ENCODE data around the gene DMBX1. TPM values are rescaled to one million over a fixed set of nuclear protein-coding genes. Genes with fewer than 3 reads are reported as not detected.

DMBX1 gene
- total and polyA plus RNA-seq, 4 experiments from 2014 or later = not detected

DNA sequence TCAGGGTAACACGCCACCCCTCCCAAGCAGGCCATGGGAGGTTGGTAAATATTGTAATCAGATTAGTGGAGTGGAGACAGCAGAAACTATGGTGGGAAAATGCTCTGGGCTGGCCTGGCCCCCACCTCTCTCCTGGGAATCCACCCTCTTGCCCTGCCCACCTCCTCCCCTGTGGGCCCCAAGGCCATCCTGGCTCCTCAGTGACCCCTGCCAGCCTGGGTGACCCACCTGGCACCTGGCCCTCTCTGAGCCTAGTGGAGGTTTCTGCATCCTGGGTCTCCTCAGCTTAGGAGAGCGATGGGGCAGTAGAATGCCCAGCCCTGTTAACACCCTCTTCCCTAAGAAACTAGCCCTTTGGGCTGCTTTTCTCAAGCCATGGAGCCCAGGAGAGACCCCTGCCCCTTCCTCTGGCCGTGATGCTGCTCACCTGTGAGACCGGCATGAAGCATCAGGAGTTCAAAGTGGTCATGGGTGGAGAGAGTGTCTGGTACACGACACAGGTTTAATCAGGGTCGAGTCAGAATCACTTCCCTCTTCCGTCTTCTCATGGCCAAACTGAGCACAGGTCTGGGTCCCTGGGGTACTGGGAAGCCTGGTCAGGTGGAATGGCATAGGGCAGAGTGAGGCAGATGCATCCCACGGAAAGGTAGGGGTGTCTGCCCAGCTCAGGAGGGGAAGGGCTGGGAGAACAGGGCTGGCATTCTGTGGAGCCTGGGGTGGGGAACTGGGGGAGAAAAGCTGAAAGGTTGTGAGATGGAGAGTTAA, 10.7 kb upstream of the DMBX1 start:
- Mint-ChIP-seq H3K9me3 (no peaks in the 10 kb centered on the region), H3K36me3 (no peaks in the 10 kb centered on the region), H3K4me1 (peaks cover 0 to 5% (median 0%) of the 10 kb centered on the region in 4 donors), H3K4me3 (no peak overlapping the region), H3K27ac (no peak overlapping the region), H3K27me3 (peaks cover 11 to 39% of the 10 kb centered on the region in 2 donors)
- H3K9me3 ChIP-seq (ENCODE audit: control insufficient read depth in 1 of 2, low read length in 2 of 2) = no peaks in the 10 kb centered on the region
- POLR2A ChIA-PET (ENCODE audit: partially characterized antibody) = no interaction called here
- H3K27me3 ChIP-seq (ENCODE audit: insufficient read depth, low read length) = peaks cover 1% of the 10 kb centered on the region
- no peak overlapping the region for H3K4me3 ChIP-seq (ENCODE audit: low read length in 2 of 2)
- DNase-seq = no peak
- no peaks in the 10 kb centered on the region for H3K4me1 ChIP-seq (ENCODE audit: insufficient read depth, low read length)
- no peaks in the 10 kb centered on the region for H3K36me3 ChIP-seq (ENCODE audit: insufficient read depth, low read length)
- CTCF ChIA-PET (ENCODE audit: partially characterized antibody) = interaction anchor here (0.7 to 1.7 kb wide), 6 partner anchors 16 to 246 kb away, joined by 3 to 6 read pairs (median 4); no protein-coding TSS in a partner anchor
- intact Hi-C loops (cut with micrococcal nuclease) = no loop called here
- H3K27ac ChIP-seq (ENCODE audit: low read depth, low read length) = no peak overlapping the region

DNA sequence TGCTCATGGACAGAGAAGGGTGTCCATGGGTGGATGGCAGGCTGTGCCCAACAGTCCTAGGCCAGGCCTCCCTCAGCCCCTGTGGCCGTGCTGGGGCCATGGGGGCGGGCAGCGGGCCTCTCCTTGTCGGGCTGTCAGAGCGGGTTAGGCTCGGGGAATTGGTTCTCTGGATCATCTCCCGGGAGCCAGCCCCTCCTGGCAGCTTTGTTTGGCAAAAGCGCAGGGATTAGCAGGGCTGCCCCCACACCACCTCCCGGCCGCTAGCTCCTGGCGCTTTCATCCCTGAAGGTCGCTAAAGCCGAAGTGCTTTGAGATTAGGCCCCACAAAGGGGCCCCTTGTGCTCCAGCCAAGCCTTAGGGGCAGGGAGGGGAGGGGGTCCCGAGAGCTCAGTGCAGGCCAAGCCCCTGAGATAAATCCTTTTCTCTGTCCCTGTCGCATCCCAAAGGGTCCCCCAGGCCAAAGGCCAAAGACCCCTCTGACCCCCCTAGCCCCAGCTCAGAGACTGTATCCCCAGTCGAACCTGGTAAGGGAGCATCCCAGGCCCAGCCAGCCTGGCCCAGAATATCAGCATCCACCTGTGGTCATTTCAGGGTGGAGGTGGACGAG, 9.8 kb upstream of the DMBX1 start:
- no peak overlapping the region for H3K4me3 ChIP-seq (ENCODE audit: low read length in 2 of 2)
- no peak overlapping the region for H3K4me3 Mint-ChIP-seq
- no peaks in the 10 kb centered on the region for H3K9me3 ChIP-seq (ENCODE audit: control insufficient read depth in 1 of 2, low read length in 2 of 2)
- H3K27me3 Mint-ChIP-seq = peaks cover 19 to 42% of the 10 kb centered on the region in 2 donors
- POLR2A ChIA-PET (ENCODE audit: partially characterized antibody) = no interaction called here
- H3K4me1 Mint-ChIP-seq = peaks cover 0 to 5% (median 0%) of the 10 kb centered on the region in 4 donors
- intact Hi-C loops (cut with micrococcal nuclease) = no loop called here
- no peak overlapping the region for H3K27ac ChIP-seq (ENCODE audit: low read depth, low read length)
- H3K27ac Mint-ChIP-seq = no peak overlapping the region
- no peaks in the 10 kb centered on the region for H3K36me3 Mint-ChIP-seq
- no peaks in the 10 kb centered on the region for H3K9me3 Mint-ChIP-seq
- CTCF ChIA-PET (ENCODE audit: partially characterized antibody) = interaction anchor here (0.7 to 1.2 kb wide), 4 partner anchors 33 to 245 kb away, joined by 3 to 4 read pairs (median 4); no protein-coding TSS in a partner anchor
- DNase-seq = no peak
- peaks cover 5% of the 10 kb centered on the region for H3K27me3 ChIP-seq (ENCODE audit: insufficient read depth, low read length)
- no peaks in the 10 kb centered on the region for H3K4me1 ChIP-seq (ENCODE audit: insufficient read depth, low read length)
- no peaks in the 10 kb centered on the region for H3K36me3 ChIP-seq (ENCODE audit: insufficient read depth, low read length)

DNA sequence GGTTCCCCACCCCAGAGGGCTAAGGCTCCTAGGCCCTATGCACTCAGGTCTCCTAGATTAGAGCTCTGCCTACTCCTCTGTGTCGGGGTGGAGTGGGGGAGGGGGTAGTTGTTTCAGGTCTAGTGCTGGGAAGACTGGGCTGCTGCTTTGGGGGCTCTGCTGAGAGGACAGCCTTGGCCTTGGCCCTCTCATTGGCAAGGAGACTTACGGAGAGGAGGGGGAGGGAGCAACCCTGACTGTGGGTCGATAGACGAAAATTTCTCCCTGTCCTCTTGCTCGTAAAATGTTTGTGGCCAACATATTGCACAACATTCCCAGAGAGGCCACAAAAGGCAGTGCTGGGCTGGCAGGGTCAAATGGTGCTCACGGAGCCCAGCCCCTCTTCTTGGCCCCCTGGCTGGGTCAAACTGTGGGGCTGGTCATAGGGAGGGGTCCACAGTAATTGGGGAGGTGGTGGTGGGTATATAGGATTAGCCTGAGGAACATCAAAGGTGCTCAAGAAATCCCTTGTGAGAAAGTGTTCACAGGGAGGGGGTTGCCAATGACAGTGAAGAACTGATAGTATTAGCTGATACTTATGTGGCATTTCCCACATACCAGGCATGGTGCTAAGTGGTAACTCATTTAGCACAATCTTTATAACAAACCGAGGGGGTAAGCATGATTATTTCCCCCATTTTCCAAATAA, 8.5 kb upstream of the DMBX1 start:
- Histone ChIP-seq H3K4me3 (ENCODE audit: low read length in 2 of 2) (no peak overlapping the region), H3K36me3 (ENCODE audit: insufficient read depth, low read length) (no peaks in the 10 kb centered on the region), H3K4me1 (ENCODE audit: insufficient read depth, low read length) (no peaks in the 10 kb centered on the region), H3K27ac (ENCODE audit: low read depth, low read length) (no peak overlapping the region), H3K27me3 (ENCODE audit: insufficient read depth, low read length) (peaks cover 9% of the 10 kb centered on the region), H3K9me3 (ENCODE audit: control insufficient read depth in 1 of 2, low read length in 2 of 2) (no peaks in the 10 kb centered on the region)
- intact Hi-C loops (cut with micrococcal nuclease) = no loop called here
- H3K9me3 Mint-ChIP-seq = no peaks in the 10 kb centered on the region
- H3K4me1 Mint-ChIP-seq = peaks cover 0 to 5% (median 0%) of the 10 kb centered on the region in 4 donors
- DNase-seq = no peak
- H3K27me3 Mint-ChIP-seq = peaks cover 24 to 42% of the 10 kb centered on the region in 2 donors
- ChIA-PET CTCF (ENCODE audit: partially characterized antibody) (interaction anchor here (0.8 to 1.0 kb wide), 2 partner anchors 27 to 52 kb away, joined by 3 read pairs; no protein-coding TSS in a partner anchor), POLR2A (ENCODE audit: partially characterized antibody) (no interaction called here)
- H3K27ac Mint-ChIP-seq = no peak overlapping the region
- no peak overlapping the region for H3K4me3 Mint-ChIP-seq
- H3K36me3 Mint-ChIP-seq = no peaks in the 10 kb centered on the region

DNA sequence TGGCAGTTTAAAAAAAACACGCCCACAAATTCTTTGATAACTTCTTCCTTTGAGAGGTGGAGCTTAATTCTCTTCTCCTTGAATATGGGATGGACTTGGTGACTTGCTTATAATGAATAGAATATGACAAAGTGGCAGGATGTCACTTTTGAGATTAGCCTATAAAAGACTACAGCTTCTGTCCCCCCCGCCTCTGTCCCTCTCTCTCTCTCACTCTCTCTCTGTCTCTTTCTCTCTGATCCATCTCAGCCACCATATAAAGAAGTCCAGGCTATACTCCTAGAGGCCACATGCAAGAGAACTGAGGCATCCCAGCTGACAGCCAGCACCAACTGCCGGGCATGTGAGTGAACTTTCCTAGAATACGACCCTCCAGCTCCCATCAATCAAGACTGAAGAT, 7.7 kb upstream of the DMBX1 start:
- intact Hi-C loops (cut with micrococcal nuclease) = no loop called here
- Mint-ChIP-seq H3K27ac (no peak overlapping the region), H3K9me3 (no peaks in the 10 kb centered on the region), H3K4me1 (peaks cover 0 to 5% (median under 1%) of the 10 kb centered on the region in 4 donors), H3K27me3 (peaks cover 33 to 49% of the 10 kb centered on the region in 2 donors), H3K4me3 (no peak overlapping the region), H3K36me3 (no peaks in the 10 kb centered on the region)
- DNase-seq = no peak
- ChIA-PET CTCF (ENCODE audit: partially characterized antibody) (interaction anchor here (0.8 to 1.0 kb wide), 2 partner anchors 26 to 51 kb away, joined by 3 read pairs; no protein-coding TSS in a partner anchor), POLR2A (ENCODE audit: partially characterized antibody) (no interaction called here)
- no peaks in the 10 kb centered on the region for H3K36me3 ChIP-seq (ENCODE audit: insufficient read depth, low read length)
- H3K27ac ChIP-seq (ENCODE audit: low read depth, low read length) = no peak overlapping the region
- H3K4me3 ChIP-seq (ENCODE audit: low read length in 2 of 2) = no peak overlapping the region
- H3K27me3 ChIP-seq (ENCODE audit: insufficient read depth, low read length) = peaks cover 13% of the 10 kb centered on the region
- H3K4me1 ChIP-seq (ENCODE audit: insufficient read depth, low read length) = no peaks in the 10 kb centered on the region
- H3K9me3 ChIP-seq (ENCODE audit: control insufficient read depth in 1 of 2, low read length in 2 of 2) = no peaks in the 10 kb centered on the region

DNA sequence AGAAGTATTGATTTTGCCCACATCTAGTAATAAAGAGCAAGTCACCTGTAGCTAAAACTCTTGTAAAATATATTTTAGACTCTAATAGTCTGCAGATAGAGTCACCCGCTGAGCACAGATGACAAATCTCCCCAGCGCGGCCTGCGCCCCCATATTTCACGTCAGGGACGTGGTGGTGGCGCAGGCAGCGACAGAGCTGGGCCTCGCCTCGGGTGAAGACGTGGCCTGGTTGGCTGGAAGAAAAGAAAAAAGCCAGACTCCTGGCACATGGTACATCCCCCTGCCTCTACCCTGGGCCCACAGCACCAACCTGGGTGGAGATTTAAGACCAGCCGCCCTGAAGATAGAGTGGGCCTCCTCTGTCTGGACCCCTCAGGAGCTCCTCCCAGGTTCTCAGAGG, 6.0 kb upstream of the DMBX1 start:
- no peak overlapping the region for H3K27ac Mint-ChIP-seq
- H3K36me3 Mint-ChIP-seq = no peaks in the 10 kb centered on the region
- POLR2A ChIA-PET (ENCODE audit: partially characterized antibody) = no interaction called here
- peaks cover 41 to 54% of the 10 kb centered on the region in 2 donors for H3K27me3 Mint-ChIP-seq
- no peaks in the 10 kb centered on the region for H3K36me3 ChIP-seq (ENCODE audit: insufficient read depth, low read length)
- no peaks in the 10 kb centered on the region for H3K4me1 ChIP-seq (ENCODE audit: insufficient read depth, low read length)
- H3K4me1 Mint-ChIP-seq = peaks cover 0 to 4% (median 3%) of the 10 kb centered on the region in 4 donors
- H3K27me3 ChIP-seq (ENCODE audit: insufficient read depth, low read length) = peaks cover 17% of the 10 kb centered on the region
- CTCF ChIA-PET (ENCODE audit: partially characterized antibody) = no interaction called here
- no peak overlapping the region for H3K27ac ChIP-seq (ENCODE audit: low read depth, low read length)
- H3K4me3 Mint-ChIP-seq = no peak overlapping the region
- no peak overlapping the region for H3K4me3 ChIP-seq (ENCODE audit: low read length in 2 of 2)
- intact Hi-C loops (cut with micrococcal nuclease) = no loop called here
- H3K9me3 Mint-ChIP-seq = no peaks in the 10 kb centered on the region
- DNase-seq = no peak
- no peaks in the 10 kb centered on the region for H3K9me3 ChIP-seq (ENCODE audit: control insufficient read depth in 1 of 2, low read length in 2 of 2)

DNA sequence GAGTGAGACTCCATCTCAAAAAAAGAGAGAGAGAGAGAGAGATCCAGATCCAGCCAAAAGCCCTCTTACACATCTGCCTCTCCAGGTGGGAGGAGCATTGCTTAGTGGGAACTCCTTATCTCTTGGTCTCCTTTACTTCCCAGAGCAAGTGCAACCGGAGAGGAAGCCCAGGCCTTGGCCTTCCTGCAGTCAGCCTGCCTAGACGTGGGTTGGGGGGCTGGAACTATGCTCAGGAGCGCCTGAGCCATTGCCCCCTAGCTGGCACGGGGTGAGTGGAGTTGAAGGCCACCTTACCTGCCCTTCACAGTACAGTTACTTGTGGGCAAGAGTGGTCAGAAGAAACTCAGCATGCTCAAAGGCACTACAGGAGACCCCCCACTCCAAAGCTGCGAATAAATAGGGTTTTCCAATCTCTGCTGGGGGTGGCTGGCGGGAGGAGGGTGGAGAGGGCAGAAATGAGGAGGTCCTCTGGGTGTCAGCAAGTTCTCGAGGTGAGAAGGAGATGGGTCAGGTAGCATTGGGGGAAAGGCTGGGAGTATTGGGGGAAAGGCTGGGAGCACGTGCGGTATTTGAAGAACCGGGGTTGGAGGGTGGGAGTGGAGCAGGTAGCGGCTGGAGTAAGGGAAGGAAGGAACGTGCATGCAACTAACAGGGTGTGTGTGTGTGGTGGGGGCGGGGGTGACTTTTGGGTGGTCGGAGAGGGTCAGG, 4.7 kb upstream of the DMBX1 start:
- H3K27me3 Mint-ChIP-seq = peaks cover 51 to 64% of the 10 kb centered on the region in 2 donors
- no peaks in the 10 kb centered on the region for H3K36me3 Mint-ChIP-seq
- peaks cover 24% of the 10 kb centered on the region for H3K27me3 ChIP-seq (ENCODE audit: insufficient read depth, low read length)
- no peak overlapping the region for H3K4me3 ChIP-seq (ENCODE audit: low read length in 2 of 2)
- DNase-seq = no peak
- no peaks in the 10 kb centered on the region for H3K9me3 ChIP-seq (ENCODE audit: control insufficient read depth in 1 of 2, low read length in 2 of 2)
- H3K4me3 Mint-ChIP-seq = no peak overlapping the region
- intact Hi-C loops (cut with micrococcal nuclease) = no loop called here
- H3K4me1 ChIP-seq (ENCODE audit: insufficient read depth, low read length) = peaks cover 9% of the 10 kb centered on the region
- no peak overlapping the region for H3K27ac ChIP-seq (ENCODE audit: low read depth, low read length)
- ChIA-PET CTCF (ENCODE audit: partially characterized antibody) (no interaction called here), POLR2A (ENCODE audit: partially characterized antibody) (no interaction called here)
- peaks cover 6 to 15% (median 11%) of the 10 kb centered on the region in 4 donors for H3K4me1 Mint-ChIP-seq
- no peaks in the 10 kb centered on the region for H3K9me3 Mint-ChIP-seq
- no peaks in the 10 kb centered on the region for H3K36me3 ChIP-seq (ENCODE audit: insufficient read depth, low read length)
- H3K27ac Mint-ChIP-seq = no peak overlapping the region
